K562 (cell line): ENCODE data around the gene PEX19. TPM values are rescaled to one million over a fixed set of nuclear protein-coding genes. Genes with fewer than 3 reads are reported as not detected.
A peak's percentile ranks its signal among the peaks of the same experiment; 100 is the strongest.

Experiments
- BRD4 ChIP-seq: fragments of 200-600 bp; sonication (generic); IDR thresholded peaks from 2 replicates; pipeline ENCODE4 v1.6.1; 2017; ENCODE audit warnings: inconsistent platforms
- CBFA2T2 ChIP-seq: fragments of 450-650 bp; conservative IDR thresholded peaks from 2 replicates; pipeline ENCODE4 v1.6.1; 2017; ENCODE audit warnings: mild to moderate bottlenecking
- CBX8 ChIP-seq: fragments of 200-600 bp; sonication (generic); IDR thresholded peaks from 2 replicates; pipeline ENCODE4 v1.6.1; 2012; ENCODE audit warnings: borderline replicate concordance, mixed run types, low read depth, mild to moderate bottlenecking, moderate library complexity, mixed read lengths, low read length, control low read depth, inconsistent platforms; ENCODE audit not compliant: poor library complexity, severe bottlenecking; ENCODE audit errors: extremely low read depth
- POLR3G ChIP-seq: IDR thresholded peaks from 2 replicates; pipeline ENCODE4 v1.6.1; 2011; ENCODE audit not compliant: insufficient read length, insufficient replicate concordance; ENCODE audit errors: extremely low read depth
- SMAD2 ChIP-seq: fragments of 150-350 bp; IDR thresholded peaks from 2 replicates; pipeline ENCODE4 v1.6.1; 2014; ENCODE audit warnings: low read depth, mild to moderate bottlenecking, low read length
- TARDBP ChIP-seq: fragments of 450-650 bp; IDR thresholded peaks from 2 replicates; pipeline ENCODE4 v1.6.1; 2016
- ZNF212 ChIP-seq: fragments of 450-650 bp; formaldehyde crosslinking; IDR thresholded peaks from 2 replicates; pipeline ENCODE4 v1.4.0; 2020; ENCODE audit warnings: mild to moderate bottlenecking
- ZNF766 ChIP-seq: fragments of 200-800 bp; sonication (Bioruptor generic); conservative IDR thresholded peaks from 2 replicates; pipeline ENCODE4 v1.6.1; 2016; ENCODE audit warnings: missing genetic modification characterization, missing compliant biosample characterization
- ZNF79 ChIP-seq: fragments of 250-450 bp; sonication (Bioruptor Pico); IDR thresholded peaks from 2 replicates; pipeline ENCODE4 v1.4.0; 2020; ENCODE audit warnings: low read depth, mild to moderate bottlenecking, moderate library complexity
- ZZZ3 ChIP-seq: fragments of 450-650 bp; IDR thresholded peaks from 2 replicates; pipeline ENCODE4 v1.6.1; 2016; ENCODE audit warnings: antibody characterized with exemption, mild to moderate bottlenecking, moderate library complexity
- polyA plus RNA-seq, 8 experiments: library from polyadenylated mRNA; depleted of rRNA in 4 of 8; stranded (reverse) in 5 of 8; unstranded in 3 of 8; fragments of >200 nt; fragmentation: Nextera tagmentation in 2 of 8; fragmentation: Illumina TruSeq in 1 of 8; extraction: Ambion mirVana in 2 of 8; extraction: Trizol in 1 of 8; gene quantifications; 2 replicates each; pipeline versions ENCODE4 v1.2.1 to v1.2.3, GENCODE V29; 2011 to 2014; ENCODE audit warnings: inconsistent platforms in 1 of 8, missing spikeins in 1 of 8
- total RNA-seq, 7 experiments: library from RNA; depleted of rRNA in 6 of 7; stranded (reverse); fragments of >200 nt in 6 of 7; fragmentation: Illumina TruSeq in 2 of 7; extraction: Trizol in 2 of 7; gene quantifications; 2 replicates each; pipeline versions ENCODE4 v1.2.1 to v1.2.3, GENCODE V29; 2011 to 2021; ENCODE audit warnings: low replicate concordance in 1 of 7
- TF ChIP-seq, protein P1 (sequence below): sonication (generic); formaldehyde crosslinking; IDR thresholded peaks from 2 replicates; pipeline ENCODE4 v1.8.1; 2023; ENCODE audit warnings: mild to moderate bottlenecking, missing genetic modification reagents
- TF ChIP-seq, protein P2 (sequence below): fragments of 250-450 bp; sonication (Bioruptor Pico); IDR thresholded peaks from 2 replicates; pipeline ENCODE4 v1.8.0; 2021; ENCODE audit warnings: moderate library complexity, mild to moderate bottlenecking, inconsistent platforms
- TF ChIP-seq, protein P3 (sequence below): fragments of 250-450 bp; sonication (Bioruptor Pico); IDR thresholded peaks from 2 replicates; pipeline ENCODE4 v1.5.0; 2020; ENCODE audit warnings: mild to moderate bottlenecking
- TF ChIP-seq, protein P4 (sequence below): fragments of 250-450 bp; sonication (Bioruptor Pico); IDR thresholded peaks from 2 replicates; pipeline ENCODE4 v1.8.0; 2022; ENCODE audit warnings: inconsistent platforms
- TF ChIP-seq, protein P5 (sequence below): sonication (generic); formaldehyde crosslinking; IDR thresholded peaks from 2 replicates; pipeline ENCODE4 v1.8.0; 2023; ENCODE audit warnings: mild to moderate bottlenecking, missing genetic modification reagents
- TF ChIP-seq, protein P6 (sequence below): sonication (generic); formaldehyde crosslinking; IDR thresholded peaks from 2 replicates; pipeline ENCODE4 v1.8.0; 2022; ENCODE audit warnings: missing genetic modification reagents, mild to moderate bottlenecking, borderline replicate concordance

Gene PEX19
- total and polyA plus RNA-seq, 9 of the 15 experiments (the other 6 are each of a cell fraction or from before 2014, with no cell fraction given) = 32.5 to 103 (median 59.8) TPM

DNA sequence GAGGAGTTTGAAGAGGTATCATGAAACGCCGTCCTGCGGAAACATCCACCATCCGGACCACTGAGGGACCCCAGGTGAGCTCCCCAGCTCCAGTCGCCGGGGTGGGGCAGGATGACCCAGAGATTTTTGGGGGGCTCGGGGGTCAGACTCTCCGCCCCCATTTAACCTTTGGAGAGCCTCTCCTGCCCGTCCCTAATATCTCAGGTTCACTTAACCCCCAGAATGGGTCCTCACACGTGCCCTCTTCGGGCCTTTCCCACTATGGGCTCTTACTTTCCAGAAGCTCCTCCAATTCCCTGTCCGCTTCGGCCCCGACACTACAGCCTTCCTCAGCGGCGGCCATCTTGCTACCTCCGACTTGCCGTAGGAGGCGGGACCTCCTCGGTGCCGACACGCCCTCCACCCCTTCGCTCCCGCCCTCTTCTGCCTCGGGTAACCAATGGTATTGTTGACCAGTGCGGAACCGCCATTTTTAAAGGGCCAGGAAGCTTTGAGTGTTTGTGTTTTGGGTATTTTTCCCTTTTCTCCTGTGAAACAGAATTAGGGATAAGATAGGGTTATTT is at the start of gene PEX19 (continued):
- TF ChIP-seq, protein P1, sequence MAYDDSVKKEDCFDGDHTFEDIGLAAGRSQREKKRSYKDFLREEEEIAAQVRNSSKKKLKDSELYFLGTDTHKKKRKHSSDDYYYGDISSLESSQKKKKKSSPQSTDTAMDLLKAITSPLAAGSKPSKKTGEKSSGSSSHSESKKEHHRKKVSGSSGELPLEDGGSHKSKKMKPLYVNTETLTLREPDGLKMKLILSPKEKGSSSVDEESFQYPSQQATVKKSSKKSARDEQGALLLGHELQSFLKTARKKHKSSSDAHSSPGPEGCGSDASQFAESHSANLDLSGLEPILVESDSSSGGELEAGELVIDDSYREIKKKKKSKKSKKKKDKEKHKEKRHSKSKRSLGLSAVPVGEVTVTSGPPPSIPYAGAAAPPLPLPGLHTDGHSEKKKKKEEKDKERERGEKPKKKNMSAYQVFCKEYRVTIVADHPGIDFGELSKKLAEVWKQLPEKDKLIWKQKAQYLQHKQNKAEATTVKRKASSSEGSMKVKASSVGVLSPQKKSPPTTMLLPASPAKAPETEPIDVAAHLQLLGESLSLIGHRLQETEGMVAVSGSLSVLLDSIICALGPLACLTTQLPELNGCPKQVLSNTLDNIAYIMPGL (CRISPR knock-in tag) = no peak
- TF ChIP-seq ZZZ3 = no peak
- TF ChIP-seq, protein P2, sequence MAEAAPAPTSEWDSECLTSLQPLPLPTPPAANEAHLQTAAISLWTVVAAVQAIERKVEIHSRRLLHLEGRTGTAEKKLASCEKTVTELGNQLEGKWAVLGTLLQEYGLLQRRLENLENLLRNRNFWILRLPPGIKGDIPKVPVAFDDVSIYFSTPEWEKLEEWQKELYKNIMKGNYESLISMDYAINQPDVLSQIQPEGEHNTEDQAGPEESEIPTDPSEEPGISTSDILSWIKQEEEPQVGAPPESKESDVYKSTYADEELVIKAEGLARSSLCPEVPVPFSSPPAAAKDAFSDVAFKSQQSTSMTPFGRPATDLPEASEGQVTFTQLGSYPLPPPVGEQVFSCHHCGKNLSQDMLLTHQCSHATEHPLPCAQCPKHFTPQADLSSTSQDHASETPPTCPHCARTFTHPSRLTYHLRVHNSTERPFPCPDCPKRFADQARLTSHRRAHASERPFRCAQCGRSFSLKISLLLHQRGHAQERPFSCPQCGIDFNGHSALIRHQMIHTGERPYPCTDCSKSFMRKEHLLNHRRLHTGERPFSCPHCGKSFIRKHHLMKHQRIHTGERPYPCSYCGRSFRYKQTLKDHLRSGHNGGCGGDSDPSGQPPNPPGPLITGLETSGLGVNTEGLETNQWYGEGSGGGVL (CRISPR knock-in tag) = no peak
- TF ChIP-seq CBFA2T2 = no peak
- TF ChIP-seq CBX8 = no peak
- TF ChIP-seq, protein P3, sequence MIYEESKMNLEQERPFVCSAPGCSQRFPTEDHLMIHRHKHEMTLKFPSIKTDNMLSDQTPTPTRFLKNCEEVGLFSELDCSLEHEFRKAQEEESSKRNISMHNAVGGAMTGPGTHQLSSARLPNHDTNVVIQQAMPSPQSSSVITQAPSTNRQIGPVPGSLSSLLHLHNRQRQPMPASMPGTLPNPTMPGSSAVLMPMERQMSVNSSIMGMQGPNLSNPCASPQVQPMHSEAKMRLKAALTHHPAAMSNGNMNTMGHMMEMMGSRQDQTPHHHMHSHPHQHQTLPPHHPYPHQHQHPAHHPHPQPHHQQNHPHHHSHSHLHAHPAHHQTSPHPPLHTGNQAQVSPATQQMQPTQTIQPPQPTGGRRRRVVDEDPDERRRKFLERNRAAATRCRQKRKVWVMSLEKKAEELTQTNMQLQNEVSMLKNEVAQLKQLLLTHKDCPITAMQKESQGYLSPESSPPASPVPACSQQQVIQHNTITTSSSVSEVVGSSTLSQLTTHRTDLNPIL (CRISPR knock-in tag) = no peak
- peak; percentile 39; the same call in 1 of the 2 replicates for TF ChIP-seq BRD4
- no peak for TF ChIP-seq ZNF766 (CRISPR knock-in tag)
- no peak for TF ChIP-seq ZNF79
- TF ChIP-seq ZNF212 (CRISPR knock-in tag) = no peak
- no peak for TF ChIP-seq TARDBP
- TF ChIP-seq, protein P4, sequence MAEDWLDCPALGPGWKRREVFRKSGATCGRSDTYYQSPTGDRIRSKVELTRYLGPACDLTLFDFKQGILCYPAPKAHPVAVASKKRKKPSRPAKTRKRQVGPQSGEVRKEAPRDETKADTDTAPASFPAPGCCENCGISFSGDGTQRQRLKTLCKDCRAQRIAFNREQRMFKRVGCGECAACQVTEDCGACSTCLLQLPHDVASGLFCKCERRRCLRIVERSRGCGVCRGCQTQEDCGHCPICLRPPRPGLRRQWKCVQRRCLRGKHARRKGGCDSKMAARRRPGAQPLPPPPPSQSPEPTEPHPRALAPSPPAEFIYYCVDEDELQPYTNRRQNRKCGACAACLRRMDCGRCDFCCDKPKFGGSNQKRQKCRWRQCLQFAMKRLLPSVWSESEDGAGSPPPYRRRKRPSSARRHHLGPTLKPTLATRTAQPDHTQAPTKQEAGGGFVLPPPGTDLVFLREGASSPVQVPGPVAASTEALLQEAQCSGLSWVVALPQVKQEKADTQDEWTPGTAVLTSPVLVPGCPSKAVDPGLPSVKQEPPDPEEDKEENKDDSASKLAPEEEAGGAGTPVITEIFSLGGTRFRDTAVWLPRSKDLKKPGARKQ (CRISPR knock-in tag) = no peak
- TF ChIP-seq, protein P5, sequence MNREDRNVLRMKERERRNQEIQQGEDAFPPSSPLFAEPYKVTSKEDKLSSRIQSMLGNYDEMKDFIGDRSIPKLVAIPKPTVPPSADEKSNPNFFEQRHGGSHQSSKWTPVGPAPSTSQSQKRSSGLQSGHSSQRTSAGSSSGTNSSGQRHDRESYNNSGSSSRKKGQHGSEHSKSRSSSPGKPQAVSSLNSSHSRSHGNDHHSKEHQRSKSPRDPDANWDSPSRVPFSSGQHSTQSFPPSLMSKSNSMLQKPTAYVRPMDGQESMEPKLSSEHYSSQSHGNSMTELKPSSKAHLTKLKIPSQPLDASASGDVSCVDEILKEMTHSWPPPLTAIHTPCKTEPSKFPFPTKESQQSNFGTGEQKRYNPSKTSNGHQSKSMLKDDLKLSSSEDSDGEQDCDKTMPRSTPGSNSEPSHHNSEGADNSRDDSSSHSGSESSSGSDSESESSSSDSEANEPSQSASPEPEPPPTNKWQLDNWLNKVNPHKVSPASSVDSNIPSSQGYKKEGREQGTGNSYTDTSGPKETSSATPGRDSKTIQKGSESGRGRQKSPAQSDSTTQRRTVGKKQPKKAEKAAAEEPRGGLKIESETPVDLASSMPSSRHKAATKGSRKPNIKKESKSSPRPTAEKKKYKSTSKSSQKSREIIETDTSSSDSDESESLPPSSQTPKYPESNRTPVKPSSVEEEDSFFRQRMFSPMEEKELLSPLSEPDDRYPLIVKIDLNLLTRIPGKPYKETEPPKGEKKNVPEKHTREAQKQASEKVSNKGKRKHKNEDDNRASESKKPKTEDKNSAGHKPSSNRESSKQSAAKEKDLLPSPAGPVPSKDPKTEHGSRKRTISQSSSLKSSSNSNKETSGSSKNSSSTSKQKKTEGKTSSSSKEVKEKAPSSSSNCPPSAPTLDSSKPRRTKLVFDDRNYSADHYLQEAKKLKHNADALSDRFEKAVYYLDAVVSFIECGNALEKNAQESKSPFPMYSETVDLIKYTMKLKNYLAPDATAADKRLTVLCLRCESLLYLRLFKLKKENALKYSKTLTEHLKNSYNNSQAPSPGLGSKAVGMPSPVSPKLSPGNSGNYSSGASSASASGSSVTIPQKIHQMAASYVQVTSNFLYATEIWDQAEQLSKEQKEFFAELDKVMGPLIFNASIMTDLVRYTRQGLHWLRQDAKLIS (CRISPR knock-in tag) = no peak
- TF ChIP-seq SMAD2 = no peak
- TF ChIP-seq POLR3G = no peak
- TF ChIP-seq, protein P6, sequence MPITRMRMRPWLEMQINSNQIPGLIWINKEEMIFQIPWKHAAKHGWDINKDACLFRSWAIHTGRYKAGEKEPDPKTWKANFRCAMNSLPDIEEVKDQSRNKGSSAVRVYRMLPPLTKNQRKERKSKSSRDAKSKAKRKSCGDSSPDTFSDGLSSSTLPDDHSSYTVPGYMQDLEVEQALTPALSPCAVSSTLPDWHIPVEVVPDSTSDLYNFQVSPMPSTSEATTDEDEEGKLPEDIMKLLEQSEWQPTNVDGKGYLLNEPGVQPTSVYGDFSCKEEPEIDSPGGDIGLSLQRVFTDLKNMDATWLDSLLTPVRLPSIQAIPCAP = no peak
